Inflammatory macrophage treated with lipopolysaccharide for 1 hour (primary cell): ENCODE measurements around the gene RNU7-1.
A peak's percentile ranks its signal among the peaks of the same experiment; 100 is the strongest.

Source experiments
- DNase-seq, 2 donors: peaks; one replicate each; pipeline ENCODE4 v3.0.0-alpha.2; 2020 to 2022

The RNU7-1 gene

DNA sequence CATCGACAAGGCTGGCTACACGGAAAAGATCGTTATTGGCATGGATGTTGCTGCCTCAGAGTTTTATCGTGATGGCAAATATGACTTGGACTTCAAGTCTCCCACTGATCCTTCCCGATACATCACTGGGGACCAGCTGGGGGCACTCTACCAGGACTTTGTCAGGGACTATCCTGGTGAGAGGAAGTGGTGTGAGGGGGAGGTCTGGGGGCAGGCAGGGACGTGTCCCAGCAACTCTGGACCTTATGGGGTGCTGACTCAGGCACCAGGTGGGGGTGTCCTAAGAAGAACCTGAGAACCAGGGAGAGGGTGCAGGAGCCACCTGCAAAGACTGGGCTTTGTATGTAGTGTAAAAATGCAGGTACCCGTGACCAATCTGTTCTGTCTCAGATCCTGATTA is 24.0 kb upstream of the RNU7-1 start:
- DNase-seq: no peak

DNA sequence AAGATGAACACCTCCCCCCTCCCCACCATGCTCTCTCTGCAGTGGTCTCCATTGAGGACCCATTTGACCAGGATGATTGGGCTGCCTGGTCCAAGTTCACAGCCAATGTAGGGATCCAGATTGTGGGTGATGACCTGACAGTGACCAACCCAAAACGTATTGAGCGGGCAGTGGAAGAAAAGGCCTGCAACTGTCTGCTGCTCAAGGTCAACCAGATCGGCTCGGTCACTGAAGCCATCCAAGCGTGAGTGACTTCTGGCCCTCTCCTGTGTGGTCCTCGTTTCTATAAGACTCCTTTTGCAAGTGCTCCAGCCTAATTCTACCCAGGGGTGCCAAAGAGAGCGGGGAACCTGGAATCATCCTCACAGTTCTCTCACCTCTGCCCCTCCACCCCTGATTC is 22.1 kb upstream of the RNU7-1 start:
- no peak for DNase-seq

- DNase-seq: peak; percentile 39 to 52
These were observed 21.3 kb upstream of the RNU7-1 start for GRCh38 chr12:6921996-6922946.

DNA sequence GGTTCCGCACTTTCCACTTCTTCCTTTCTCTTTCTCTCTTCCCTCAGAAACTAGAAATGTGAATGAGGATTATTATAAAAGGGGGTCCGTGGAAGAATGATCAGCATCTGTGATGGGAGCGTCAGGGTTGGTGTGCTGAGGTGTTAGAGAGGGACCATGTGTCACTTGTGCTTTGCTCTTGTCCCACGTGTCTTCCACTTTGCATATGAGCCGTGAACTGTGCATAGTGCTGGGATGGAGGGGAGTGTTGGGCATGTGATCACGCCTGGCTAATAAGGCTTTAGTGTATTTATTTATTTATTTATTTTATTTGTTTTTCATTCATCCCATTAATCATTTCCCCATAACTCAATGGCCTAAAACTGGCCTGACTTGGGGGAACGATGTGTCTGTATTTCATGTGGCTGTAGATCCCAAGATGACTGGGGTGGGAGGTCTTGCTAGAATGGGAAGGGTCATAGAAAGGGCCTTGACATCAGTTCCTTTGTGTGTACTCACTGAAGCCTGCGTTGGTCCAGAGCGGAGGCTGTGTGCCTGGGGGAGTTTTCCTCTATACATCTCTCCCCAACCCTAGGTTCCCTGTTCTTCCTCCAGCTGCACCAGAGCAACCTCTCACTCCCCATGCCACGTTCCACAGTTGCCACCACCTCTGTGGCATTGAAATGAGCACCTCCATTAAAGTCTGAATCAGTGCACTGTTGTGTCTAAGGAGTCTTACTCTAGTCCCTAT is 20.4 kb upstream of the RNU7-1 start:
- no peak for DNase-seq

GRCh38 chr12:6923851-6924250 is 19.8 kb upstream of the RNU7-1 start:
- no peak for DNase-seq

- DNase-seq: no peak
These were observed 18.4 kb upstream of the RNU7-1 start for GRCh38 chr12:6925239-6925539.

GRCh38 chr12:6925540-6926279 is 17.9 kb upstream of the RNU7-1 start:
- no peak for DNase-seq

DNA sequence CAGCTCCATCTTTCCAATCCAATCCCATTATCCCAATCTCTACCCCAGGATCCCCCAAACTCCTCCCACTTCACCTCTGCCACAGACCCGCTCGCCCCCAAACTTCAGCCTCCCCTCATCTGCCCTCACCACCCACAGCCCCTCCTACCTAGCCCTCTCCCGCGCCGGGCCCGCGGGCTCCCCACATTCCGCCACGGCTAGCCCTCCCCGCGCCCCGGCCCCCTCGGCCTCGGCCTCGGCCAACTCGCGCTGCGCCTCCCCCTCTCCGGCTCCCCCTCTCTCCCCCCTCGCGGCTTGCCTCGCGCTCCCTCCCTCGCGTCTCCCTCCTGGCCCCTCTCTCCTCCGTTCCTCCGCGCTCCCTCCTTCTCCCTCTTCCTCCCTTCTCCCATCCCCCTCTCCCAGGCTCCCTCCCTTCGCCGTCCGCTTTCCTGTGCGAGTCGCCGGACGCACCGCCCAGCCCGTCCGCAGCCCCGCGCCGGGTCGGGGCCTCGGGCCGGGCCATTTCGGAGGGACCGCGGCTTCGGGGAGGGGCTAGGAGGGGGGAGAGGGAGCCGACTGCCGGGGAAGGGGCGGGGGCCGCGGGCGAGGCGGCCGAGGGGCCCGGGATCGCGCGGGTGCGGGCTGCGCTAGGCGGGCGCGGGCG is 16.1 kb upstream of the RNU7-1 start, which contains the start of gene ATN1:
Gene ATN1, plus strand, starts transcription at position 581 of the 643 bp plus-strand sequence. CDS start 6,043 bp downstream, outside the sequence.
- no peak for DNase-seq

DNA sequence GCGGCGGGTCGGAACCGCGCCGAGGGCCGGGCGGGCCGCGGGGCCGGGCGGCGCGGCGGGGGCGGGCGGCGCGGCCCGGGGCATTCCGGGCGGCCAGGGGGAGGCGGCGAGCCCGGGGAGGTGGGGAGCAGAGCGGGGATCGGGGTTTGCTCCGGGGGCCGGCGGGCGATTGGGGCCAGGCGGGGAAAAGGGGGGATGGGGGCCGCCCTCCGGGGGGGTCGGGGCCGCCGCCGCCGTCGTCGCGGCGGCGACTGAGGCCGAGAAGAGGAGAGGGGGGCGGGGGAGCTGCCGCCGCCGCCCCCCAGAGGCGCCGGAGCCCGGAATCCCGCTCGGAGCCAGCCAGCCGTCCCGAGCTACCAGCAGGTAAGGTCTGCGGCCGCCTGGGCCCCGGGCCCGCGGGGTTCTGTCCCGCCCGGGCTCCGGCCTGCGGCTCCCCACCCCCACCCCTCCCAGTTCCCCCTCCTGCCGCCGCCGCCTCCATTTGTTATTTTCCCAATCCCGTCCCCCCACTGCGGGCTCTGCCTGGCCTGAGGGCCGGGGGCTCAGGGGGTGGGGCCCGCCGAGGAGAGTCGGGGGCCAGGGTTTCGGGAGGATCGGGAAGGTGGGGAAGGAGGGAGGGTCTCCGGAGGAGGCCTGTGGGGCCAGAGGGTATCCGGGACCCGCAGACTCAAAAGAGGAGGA is 15.5 kb upstream of the RNU7-1 start:
- DNase-seq: no peak

DNA sequence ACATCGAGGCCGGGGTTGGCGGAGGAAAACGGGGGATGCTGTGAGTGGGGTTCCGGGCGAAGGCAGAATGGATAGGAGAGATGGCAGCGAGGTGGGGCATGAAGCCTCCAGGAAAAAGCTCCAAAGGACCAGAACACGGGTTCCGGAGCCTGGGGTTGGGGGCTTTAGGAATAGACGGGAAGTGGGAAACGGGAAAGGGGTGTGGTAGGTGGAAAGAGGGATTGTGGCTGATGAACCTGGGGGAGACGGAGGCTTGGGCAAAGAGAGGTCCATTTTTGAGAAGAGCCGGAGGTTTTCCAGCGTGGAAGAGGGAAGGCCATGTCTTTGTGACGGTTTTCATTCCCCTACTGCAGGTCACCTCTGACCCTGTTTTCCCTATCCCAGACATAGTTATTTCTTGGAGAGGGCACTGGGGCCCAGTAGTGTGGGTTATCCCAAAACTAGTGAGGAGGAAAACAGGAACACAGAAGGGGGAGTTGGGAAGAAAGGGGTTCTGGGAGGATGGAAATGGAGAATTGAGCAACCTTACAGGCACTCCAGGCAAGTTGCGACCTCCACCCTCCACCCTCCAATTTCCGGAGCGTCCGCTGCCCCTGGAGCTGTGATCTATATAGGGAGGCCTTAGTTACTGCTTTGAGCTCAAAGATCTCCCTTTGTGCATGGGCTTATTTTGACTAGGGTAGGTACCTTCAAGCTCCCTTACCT is 14.8 kb upstream of the RNU7-1 start:
- no peak for DNase-seq

- no peak for DNase-seq
These were observed 13.9 kb upstream of the RNU7-1 start for GRCh38 chr12:6929466-6930452.

DNA sequence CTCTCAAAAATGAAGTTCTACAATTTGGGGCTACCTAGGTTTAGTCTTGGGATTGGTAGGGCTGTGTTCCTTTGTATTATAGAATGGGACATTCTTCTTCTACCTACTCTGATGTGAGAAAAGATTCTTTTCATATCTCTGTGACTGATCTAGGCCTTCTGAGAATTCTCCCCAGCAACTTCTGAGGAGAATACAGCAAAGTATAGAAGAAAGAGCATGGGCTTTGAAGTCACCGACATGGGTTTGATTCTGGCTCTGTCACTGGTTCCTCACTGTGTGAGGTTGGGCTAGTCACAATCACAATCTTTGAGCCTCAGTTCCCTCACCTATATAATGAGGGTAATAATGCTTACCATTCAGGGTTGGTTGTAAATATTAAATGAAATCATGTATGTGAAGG is 10.8 kb upstream of the RNU7-1 start:
- no peak for DNase-seq

- no peak for DNase-seq
These were observed 9.5 kb upstream of the RNU7-1 start for GRCh38 chr12:6934110-6934509.

DNA sequence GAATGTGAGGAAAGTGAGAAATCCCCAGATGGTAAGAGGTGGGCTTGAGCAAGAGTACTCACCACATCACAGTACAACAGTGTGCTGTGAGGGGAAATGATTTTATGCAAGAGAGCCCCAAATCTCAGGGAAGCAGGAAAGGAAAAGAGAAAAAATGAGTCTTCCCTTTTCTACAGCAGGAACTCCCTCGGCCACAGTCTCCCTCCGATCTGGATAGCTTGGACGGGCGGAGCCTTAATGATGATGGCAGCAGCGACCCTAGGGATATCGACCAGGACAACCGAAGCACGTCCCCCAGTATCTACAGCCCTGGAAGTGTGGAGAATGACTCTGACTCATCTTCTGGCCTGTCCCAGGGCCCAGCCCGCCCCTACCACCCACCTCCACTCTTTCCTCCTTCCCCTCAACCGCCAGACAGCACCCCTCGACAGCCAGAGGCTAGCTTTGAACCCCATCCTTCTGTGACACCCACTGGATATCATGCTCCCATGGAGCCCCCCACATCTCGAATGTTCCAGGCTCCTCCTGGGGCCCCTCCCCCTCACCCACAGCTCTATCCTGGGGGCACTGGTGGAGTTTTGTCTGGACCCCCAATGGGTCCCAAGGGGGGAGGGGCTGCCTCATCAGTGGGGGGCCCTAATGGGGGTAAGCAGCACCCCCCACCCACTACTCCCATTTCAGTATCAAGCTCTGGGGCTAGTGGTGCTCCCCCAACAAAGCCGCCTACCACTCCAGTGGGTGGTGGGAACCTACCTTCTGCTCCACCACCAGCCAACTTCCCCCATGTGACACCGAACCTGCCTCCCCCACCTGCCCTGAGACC is 8.0 kb upstream of the RNU7-1 start:
- DNase-seq: peak; percentile 61 to 84

- peak in 1 of 2 donors; percentile 37 for DNase-seq
These were observed 7.4 kb upstream of the RNU7-1 start for GRCh38 chr12:6936194-6936635.

GRCh38 chr12:6936636-6937480 is 6.8 kb upstream of the RNU7-1 start:
- DNase-seq: no peak

DNA sequence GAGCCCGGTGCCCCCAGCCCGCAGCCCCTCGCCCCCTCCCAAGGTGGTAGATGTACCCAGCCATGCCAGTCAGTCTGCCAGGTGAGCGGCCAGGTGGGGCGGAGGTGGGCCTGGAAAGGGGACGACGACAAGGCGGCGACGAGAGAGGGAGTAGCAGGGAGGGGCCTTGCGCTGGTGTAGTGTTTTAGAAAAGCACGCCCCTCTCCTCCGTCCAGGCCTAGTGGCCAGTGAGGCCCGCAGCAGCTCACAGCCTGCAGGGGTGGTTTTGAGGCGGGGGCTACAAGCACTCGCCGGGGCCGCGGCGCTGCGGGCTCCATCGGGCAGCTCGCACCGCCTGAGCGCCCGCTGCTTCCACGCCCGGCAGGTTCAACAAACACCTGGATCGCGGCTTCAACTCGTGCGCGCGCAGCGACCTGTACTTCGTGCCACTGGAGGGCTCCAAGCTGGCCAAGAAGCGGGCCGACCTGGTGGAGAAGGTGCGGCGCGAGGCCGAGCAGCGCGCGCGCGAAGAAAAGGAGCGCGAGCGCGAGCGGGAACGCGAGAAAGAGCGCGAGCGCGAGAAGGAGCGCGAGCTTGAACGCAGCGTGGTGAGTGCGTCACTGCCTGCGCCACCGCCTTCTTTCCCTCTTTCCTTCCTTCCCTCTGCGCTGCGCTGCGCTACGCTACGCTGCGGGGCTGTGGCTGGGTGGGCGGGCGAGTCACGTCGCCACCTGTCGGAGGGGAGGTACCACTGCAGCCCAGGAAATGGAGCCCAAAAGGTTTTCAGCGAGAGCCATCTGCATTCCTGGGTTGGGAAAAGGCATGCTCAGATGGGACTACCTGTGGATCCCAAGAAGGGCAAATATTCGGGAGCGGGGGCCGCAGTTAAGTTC is 5.9 kb upstream of the RNU7-1 start:
- peak; percentile 82 to 93 for DNase-seq
